Measurements from ENCODE around the gene AGO1. TPM values are rescaled to one million over a fixed set of nuclear protein-coding genes. Genes with fewer than 3 reads are reported as not detected.
A peak's percentile ranks its signal among the peaks of the same experiment; 100 is the strongest.

AGO1 gene
- total RNA-seq, 1 donor from 2014 or later, result 31.7 TPM

DNA sequence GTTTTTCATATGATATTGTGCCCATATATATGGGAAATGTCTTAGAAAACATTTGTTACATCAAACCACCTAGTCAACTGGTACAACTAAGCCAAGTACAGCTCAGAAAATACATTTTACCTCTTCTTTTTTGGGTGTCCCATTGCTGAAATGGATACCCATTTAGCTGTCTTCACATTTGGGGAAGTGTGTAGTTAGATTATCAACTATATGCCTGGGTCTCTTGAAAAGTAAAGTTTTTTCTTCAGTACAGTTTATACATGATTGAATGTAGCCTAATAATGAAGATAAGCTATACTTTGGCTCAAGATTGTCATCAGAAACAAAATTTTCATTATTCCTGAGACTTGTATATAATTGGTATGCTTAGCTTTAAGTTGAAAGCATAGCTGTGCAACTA is 49.9 kb downstream of the AGO1 start:
- Histone ChIP-seq H3K4me1 (peaks cover 28% of the 10 kb centered on the region), H3K27ac (no peak overlapping the region), H3K36me3 (no peaks in the 10 kb centered on the region), H3K4me3 (no peak overlapping the region), H3K9me3 (no peaks in the 10 kb centered on the region), H3K27me3 (no peaks in the 10 kb centered on the region)
- TF ChIP-seq, protein P1, sequence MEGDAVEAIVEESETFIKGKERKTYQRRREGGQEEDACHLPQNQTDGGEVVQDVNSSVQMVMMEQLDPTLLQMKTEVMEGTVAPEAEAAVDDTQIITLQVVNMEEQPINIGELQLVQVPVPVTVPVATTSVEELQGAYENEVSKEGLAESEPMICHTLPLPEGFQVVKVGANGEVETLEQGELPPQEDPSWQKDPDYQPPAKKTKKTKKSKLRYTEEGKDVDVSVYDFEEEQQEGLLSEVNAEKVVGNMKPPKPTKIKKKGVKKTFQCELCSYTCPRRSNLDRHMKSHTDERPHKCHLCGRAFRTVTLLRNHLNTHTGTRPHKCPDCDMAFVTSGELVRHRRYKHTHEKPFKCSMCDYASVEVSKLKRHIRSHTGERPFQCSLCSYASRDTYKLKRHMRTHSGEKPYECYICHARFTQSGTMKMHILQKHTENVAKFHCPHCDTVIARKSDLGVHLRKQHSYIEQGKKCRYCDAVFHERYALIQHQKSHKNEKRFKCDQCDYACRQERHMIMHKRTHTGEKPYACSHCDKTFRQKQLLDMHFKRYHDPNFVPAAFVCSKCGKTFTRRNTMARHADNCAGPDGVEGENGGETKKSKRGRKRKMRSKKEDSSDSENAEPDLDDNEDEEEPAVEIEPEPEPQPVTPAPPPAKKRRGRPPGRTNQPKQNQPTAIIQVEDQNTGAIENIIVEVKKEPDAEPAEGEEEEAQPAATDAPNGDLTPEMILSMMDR (IDR thresholded peaks at IDR 0.05), result no peak
- TF ChIP-seq POLR2A (IDR thresholded peaks at IDR 0.05) (no peak), POLR2AphosphoS5 (IDR thresholded peaks at IDR 0.05; ENCODE audit: insufficient read depth in 1 of 2, low read depth in 1 of 2) (no peak)
- intact Hi-C loops (cut with DNase I), result no loop called here
- DNase-seq (ENCODE audit: extremely low spot score in 2 of 2), result no peak

DNA sequence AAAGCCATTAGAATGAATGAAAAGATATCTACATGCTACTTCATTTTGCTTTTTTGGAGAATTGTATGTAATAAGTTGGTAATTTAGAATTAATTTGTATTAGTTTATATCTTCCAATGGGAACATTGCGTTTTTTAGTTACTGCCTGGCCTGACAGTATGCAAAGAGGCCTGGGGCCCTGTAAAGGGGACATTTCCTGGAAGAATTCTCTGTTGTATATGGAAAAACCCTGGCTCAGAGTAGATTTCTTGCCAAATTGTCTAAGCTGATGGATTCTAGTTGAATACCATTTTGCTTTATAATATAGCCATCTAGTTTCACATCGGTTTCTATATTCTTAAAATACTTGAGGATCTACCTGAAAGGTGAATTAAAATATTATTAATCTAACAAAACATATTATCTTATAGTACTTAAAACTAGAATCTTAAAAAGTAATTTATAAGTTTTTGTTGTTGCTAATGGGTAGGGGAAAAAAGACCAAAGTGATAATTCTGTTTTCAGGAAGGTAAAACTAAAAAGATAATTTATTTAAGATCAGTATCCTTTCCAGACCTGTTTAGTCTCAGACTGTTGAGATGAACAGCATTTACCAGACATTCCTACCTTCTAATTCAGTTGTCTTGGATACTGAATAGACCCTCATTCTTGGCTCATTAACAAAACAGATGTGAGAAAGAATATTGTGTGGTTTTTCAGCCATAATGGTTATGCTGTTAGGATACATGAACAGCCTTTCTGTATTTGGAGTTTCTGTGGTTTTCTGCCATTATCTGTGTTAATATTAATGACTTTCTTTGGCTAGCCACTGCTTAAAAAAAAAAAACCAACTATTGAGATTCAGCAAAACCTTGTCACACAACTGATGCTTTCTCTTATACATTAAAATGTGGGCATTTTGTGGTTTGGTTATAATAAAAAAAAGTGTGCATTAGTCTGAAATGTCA is 52.7 kb downstream of the AGO1 start:
- H3K4me3 ChIP-seq, result no peak overlapping the region
- H3K4me1 ChIP-seq, result peaks cover 20% of the 10 kb centered on the region
- no peak overlapping the region for H3K27ac ChIP-seq
- DNase-seq (ENCODE audit: extremely low spot score in 2 of 2), result no peak
- H3K9me3 ChIP-seq, result no peaks in the 10 kb centered on the region
- no peaks in the 10 kb centered on the region for H3K36me3 ChIP-seq
- TF ChIP-seq, protein P1 (IDR thresholded peaks at IDR 0.05), result no peak
- TF ChIP-seq POLR2AphosphoS5 (IDR thresholded peaks at IDR 0.05; ENCODE audit: insufficient read depth in 1 of 2, low read depth in 1 of 2), result no peak
- no peak for TF ChIP-seq POLR2A (IDR thresholded peaks at IDR 0.05)
- intact Hi-C loops (cut with DNase I), result no loop called here
- no peaks in the 10 kb centered on the region for H3K27me3 ChIP-seq

DNA sequence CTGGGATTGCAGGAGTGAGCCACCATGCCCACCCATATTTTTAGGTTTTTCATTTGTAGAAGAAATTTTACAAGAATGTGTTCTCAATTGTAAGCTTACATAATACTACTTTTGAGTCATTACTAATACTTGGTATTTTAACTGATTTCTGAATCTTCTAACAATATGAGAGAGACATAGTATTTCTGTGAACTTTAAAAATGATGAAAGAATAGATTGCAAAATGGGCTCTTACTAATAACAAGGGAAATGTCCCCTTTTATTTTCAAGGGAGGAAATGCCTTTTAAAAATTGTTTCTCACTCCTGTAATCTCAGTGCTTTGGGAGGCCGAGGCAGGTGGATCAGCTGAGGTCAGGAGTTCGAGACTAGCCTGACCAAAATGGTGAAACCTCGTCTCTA is 53.8 kb downstream of the AGO1 start:
- Histone ChIP-seq H3K4me3 (no peak overlapping the region), H3K27me3 (no peaks in the 10 kb centered on the region), H3K9me3 (no peaks in the 10 kb centered on the region), H3K36me3 (no peaks in the 10 kb centered on the region), H3K4me1 (peaks cover 16% of the 10 kb centered on the region), H3K27ac (no peak overlapping the region)
- intact Hi-C loops (cut with DNase I), result no loop called here
- peak in 1 of 2 donors; percentile 23 for TF ChIP-seq POLR2AphosphoS5 (IDR thresholded peaks at IDR 0.05; ENCODE audit: insufficient read depth in 1 of 2, low read depth in 1 of 2)
- no peak for TF ChIP-seq POLR2A (IDR thresholded peaks at IDR 0.05)
- DNase-seq (ENCODE audit: extremely low spot score in 2 of 2), result no peak

DNA sequence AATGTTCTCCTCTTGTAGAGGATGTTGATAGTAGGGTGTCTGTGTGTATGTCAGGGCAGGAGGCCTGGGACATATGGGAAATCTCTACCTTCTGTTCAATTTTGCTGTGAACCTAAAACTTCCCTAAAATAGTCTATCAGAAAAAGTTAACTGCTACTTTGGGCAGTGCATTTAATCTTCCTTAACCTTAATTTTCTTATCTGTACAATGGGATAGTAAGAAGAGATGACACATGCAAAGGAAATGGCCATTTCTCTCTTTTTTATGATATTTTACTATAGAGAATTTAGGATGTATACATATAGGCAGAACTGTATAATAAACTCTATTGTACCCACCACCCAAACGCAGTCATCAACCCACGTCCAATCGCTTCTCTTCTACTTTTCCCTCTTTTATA is 56.5 kb downstream of the AGO1 start:
- H3K4me1 ChIP-seq, result no peaks in the 10 kb centered on the region
- H3K36me3 ChIP-seq, result no peaks in the 10 kb centered on the region
- intact Hi-C loops (cut with DNase I), result no loop called here
- H3K27ac ChIP-seq, result no peak overlapping the region
- H3K27me3 ChIP-seq, result no peaks in the 10 kb centered on the region
- TF ChIP-seq, protein P1 (IDR thresholded peaks at IDR 0.05), result no peak
- TF ChIP-seq POLR2A (IDR thresholded peaks at IDR 0.05) (no peak), POLR2AphosphoS5 (IDR thresholded peaks at IDR 0.05; ENCODE audit: insufficient read depth in 1 of 2, low read depth in 1 of 2) (no peak)
- no peak for DNase-seq (ENCODE audit: extremely low spot score in 2 of 2)
- H3K9me3 ChIP-seq, result no peaks in the 10 kb centered on the region
- no peak overlapping the region for H3K4me3 ChIP-seq

DNA sequence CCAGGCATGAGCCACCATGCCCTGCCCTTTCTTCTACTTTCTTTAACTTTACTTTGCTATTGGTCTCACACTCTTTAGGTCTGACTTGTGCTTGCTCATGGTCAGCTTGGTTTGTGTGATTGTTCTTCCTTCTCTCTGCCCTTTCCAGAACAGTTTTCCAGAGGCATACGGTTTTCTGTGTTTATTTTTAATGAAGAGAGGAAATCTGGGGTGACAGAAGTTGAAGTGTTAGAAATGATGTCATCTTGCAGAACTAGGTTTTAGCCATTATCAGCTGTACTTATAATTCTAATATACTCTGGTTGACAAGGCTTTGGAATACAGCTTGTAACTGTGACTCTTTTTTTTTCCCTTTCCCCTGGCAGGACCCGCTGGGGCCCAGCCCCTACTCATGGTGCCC is 62.3 kb downstream of the AGO1 start:
- DNase-seq (ENCODE audit: extremely low spot score in 2 of 2), result no peak
- H3K27ac ChIP-seq, result no peak overlapping the region
- no peaks in the 10 kb centered on the region for H3K9me3 ChIP-seq
- intact Hi-C loops (cut with DNase I), result no loop called here
- TF ChIP-seq POLR2AphosphoS5 (IDR thresholded peaks at IDR 0.05; ENCODE audit: insufficient read depth in 1 of 2, low read depth in 1 of 2), result no peak
- TF ChIP-seq POLR2A (IDR thresholded peaks at IDR 0.05), result no peak
- TF ChIP-seq, protein P1 (IDR thresholded peaks at IDR 0.05), result no peak
- H3K36me3 ChIP-seq, result no peaks in the 10 kb centered on the region
- H3K4me1 ChIP-seq, result peaks cover 8% of the 10 kb centered on the region
- no peak overlapping the region for H3K4me3 ChIP-seq
- no peaks in the 10 kb centered on the region for H3K27me3 ChIP-seq

Data from vagina (tissue), 2 donors.